K562 (cell line): Measurements from ENCODE around the gene SNX12. TPM values are rescaled to one million over a fixed set of nuclear protein-coding genes. Genes with fewer than 3 reads are reported as not detected.

Source experiments
- ATAC-seq: fragments of 200-7000 bp; cut with Tn5 transposase; 3 replicates; pipeline ENCODE4 v1.9.1; 2020; ENCODE audit warnings: moderate library complexity
- BruUV-seq: library from RNA; stranded (reverse); fragments of 400-500 nt; replicated peaks from 2 replicates; lab custom pipeline; 2021; lab: Mats Ljungman, UMichigan
- CTCF ChIA-PET: fragments of 300-600 bp; formaldehyde crosslinking; extraction: SDS; loops from one replicate; lab custom pipeline; 2021; ENCODE audit warnings: low intra/inter-chr PET ratio; lab: Yijun Ruan, JAX
- POLR2A ChIA-PET: fragments of 300-600, 350-650 bp; sonication (Branson Sonifier 250); formaldehyde crosslinking; extraction: SDS; loops from one replicate; lab custom pipeline; 2021; ENCODE audit warnings: antibody characterized with exemption, inconsistent platforms; lab: Yijun Ruan, JAX
- DNase-seq, 4 experiments: peaks; one replicate each; pipeline versions ENCODE4 v3.0.0 to v3.0.0-alpha.2; 2011 to 2018; ENCODE audit warnings: low spot score in 3 of 4, mixed read lengths in 3 of 4; ENCODE audit errors: extremely low read depth in 1 of 4
- FAIRE-seq: peaks from 2 replicates; lab custom pipeline; 2011; peaks lifted over from hg19 to GRCh38; lab: Jason Lieb, UNC
- H2AFZ ChIP-seq: 2 replicates; pipeline ENCODE4 v1.6.0; 2011; ENCODE audit warnings: low read depth, low read length, control low read depth, inconsistent platforms
- H3K27ac ChIP-seq: fragments of 200-600 bp; 3 replicates; pipeline ENCODE4 v1.8.0; 2011; ENCODE audit warnings: low read depth, mild to moderate bottlenecking, control low read depth, inconsistent platforms, low read length, moderate library complexity, mixed read lengths; ENCODE audit errors: extremely low read depth
- H3K27me3 ChIP-seq, 2 experiments: fragments of 300-600 bp in 1 of 2; 2 replicates in 1 of 2; 3 replicates in 1 of 2; pipeline versions ENCODE4 v1.6.0 to v1.8.0; 2011; ENCODE audit warnings: inconsistent platforms in 2 of 2, low read length in 2 of 2, mild to moderate bottlenecking in 1 of 2, mixed read lengths in 1 of 2, moderate library complexity in 1 of 2; ENCODE audit not compliant: control insufficient read depth in 2 of 2, insufficient read depth in 2 of 2
- H3K36me3 ChIP-seq: fragments of 300-600 bp; 3 replicates; pipeline ENCODE4 v1.8.0; 2011; ENCODE audit warnings: mild to moderate bottlenecking, low read length, inconsistent platforms; ENCODE audit not compliant: control insufficient read depth, insufficient read depth
- H3K4me1 ChIP-seq, 2 experiments: fragments of 200-600 bp in 1 of 2; replicated peaks in 1 of 2; 2 replicates in 1 of 2; 3 replicates in 1 of 2; pipeline versions ENCODE4 v1.5.1 to v1.8.0; 2011; ENCODE audit warnings: inconsistent platforms in 2 of 2, low read length in 2 of 2, mild to moderate bottlenecking in 1 of 2, mixed read lengths in 1 of 2, moderate library complexity in 1 of 2; ENCODE audit not compliant: control insufficient read depth in 2 of 2, insufficient read depth in 2 of 2
- H3K4me2 ChIP-seq: 2 replicates; pipeline ENCODE4 v1.6.1; 2011; ENCODE audit warnings: low read length, control low read depth, inconsistent platforms, mixed read lengths; ENCODE audit not compliant: insufficient read depth
- H3K4me3 ChIP-seq: fragments of 200-600 bp; sonication (generic), shearing (Covaris generic); 2 replicates; pipeline ENCODE4 v1.5.1; 2016; ENCODE audit warnings: control low read depth, inconsistent platforms
- H3K79me2 ChIP-seq: fragments of 200-600 bp; 3 replicates; pipeline ENCODE4 v1.8.0; 2011; ENCODE audit warnings: low read length, inconsistent platforms; ENCODE audit not compliant: control insufficient read depth, insufficient read depth
- H3K9ac ChIP-seq, 2 experiments: 2 replicates each; pipeline versions ENCODE4 v1.6.0 to v1.6.1; 2011; ENCODE audit warnings: low read depth in 2 of 2, low read length in 2 of 2, control low read depth in 1 of 2, inconsistent platforms in 1 of 2, mild to moderate bottlenecking in 1 of 2, mixed read lengths in 1 of 2; ENCODE audit not compliant: insufficient read depth in 1 of 2
- H3K9me1 ChIP-seq: one replicate; pipeline ENCODE4 v1.6.0; 2011; ENCODE audit warnings: inconsistent platforms, mild to moderate bottlenecking, low read length, moderate library complexity; ENCODE audit not compliant: control insufficient read depth, insufficient read depth
- H3K9me3 ChIP-seq: replicated peaks from 2 replicates; pipeline ENCODE4 v1.5.1; 2011; ENCODE audit warnings: low read depth, low read length, inconsistent platforms; ENCODE audit not compliant: control insufficient read depth, insufficient read depth
- H4K20me1 ChIP-seq: replicated peaks from 2 replicates; pipeline ENCODE4 v1.6.1; 2011; ENCODE audit warnings: low read length, inconsistent platforms, mixed read lengths; ENCODE audit not compliant: control insufficient read depth, insufficient read depth
- CAMTA2 ChIP-seq: fragments of 250-450 bp; sonication (Bioruptor Pico); conservative IDR thresholded peaks from 2 replicates; pipeline ENCODE4 v1.5.1; 2022
- FOXM1 ChIP-seq, 2 experiments: fragments of 450-650 bp in 1 of 2; sonication (generic) in 1 of 2; formaldehyde crosslinking in 1 of 2; IDR thresholded peaks; 2 replicates each; pipeline versions ENCODE4 v1.6.1 to v1.9.0; 2017 to 2022; ENCODE audit warnings: low read depth in 2 of 2, mild to moderate bottlenecking in 2 of 2, missing genetic modification reagents in 1 of 2, moderate library complexity in 1 of 2
- NRF1 ChIP-seq, 2 experiments: fragments of 450-650 bp; IDR thresholded peaks in 1 of 2; conservative IDR thresholded peaks in 1 of 2; 2 replicates each; pipeline ENCODE4 v1.6.1; 2014; ENCODE audit warnings: mild to moderate bottlenecking in 2 of 2
- SMARCE1 ChIP-seq: fragments of 450-650 bp; IDR thresholded peaks from 2 replicates; pipeline ENCODE4 v1.7.1; 2016; ENCODE audit warnings: mild to moderate bottlenecking
- SUPT5H ChIP-seq: fragments of 450-650 bp; IDR thresholded peaks from 2 replicates; pipeline ENCODE4 v1.6.1; 2016
- TAF15 ChIP-seq: fragments of 200-400 bp; formaldehyde crosslinking; IDR thresholded peaks from 2 replicates; pipeline ENCODE4 v1.6.1; 2017; ENCODE audit warnings: mild to moderate bottlenecking, low read depth, low read length, moderate library complexity
- TEAD1 ChIP-seq, 2 experiments: fragments of 450-650 bp in 1 of 2; sonication (generic) in 1 of 2; formaldehyde crosslinking; IDR thresholded peaks; 2 replicates each; pipeline versions ENCODE4 v1.4.0 to v1.8.0; 2020 to 2022; ENCODE audit warnings: mild to moderate bottlenecking in 2 of 2, missing genetic modification reagents in 1 of 2
- ZNF311 ChIP-seq: fragments of 250-450 bp; sonication (Bioruptor Pico); IDR thresholded peaks from 2 replicates; pipeline ENCODE4 v1.4.0; 2020; ENCODE audit warnings: mild to moderate bottlenecking, moderate library complexity
- ZNF347 ChIP-seq: fragments of 450-650 bp; formaldehyde crosslinking; IDR thresholded peaks from 2 replicates; pipeline ENCODE4 v1.4.0; 2020; ENCODE audit warnings: low read depth, mild to moderate bottlenecking, moderate library complexity
- ZNF586 ChIP-seq: fragments of 450-650 bp; formaldehyde crosslinking; conservative IDR thresholded peaks from 2 replicates; pipeline ENCODE4 v1.4.0; 2020; ENCODE audit warnings: mild to moderate bottlenecking, moderate library complexity
- WGBS: fragments of 100-300 bp; shearing (Covaris generic); methylation state at CpG from one replicate; pipeline ENCODE4 v1.1.6; 2016; ENCODE audit warnings: low coverage, mixed read lengths; ENCODE audit not compliant: insufficient coverage; ENCODE audit errors: missing lambda C conversion rate; 5-methylcytosine and 5-hydroxymethylcytosine counted together
- in situ Hi-C: fragments of 300-500 bp; cut with MboI; formaldehyde crosslinking; loops from 4 replicates; pipeline ENCODE4 v1.15.0; 2018; ENCODE audit warnings: inconsistent platforms, mixed read lengths
- intact Hi-C: fragments of 100-400 bp; cut with micrococcal nuclease; formaldehyde crosslinking; loops from 2 replicates; pipeline ENCODE4 v1.14.2; 2022
- polyA plus RNA-seq, 8 experiments: library from polyadenylated mRNA; depleted of rRNA in 4 of 8; stranded (reverse) in 5 of 8; unstranded in 3 of 8; fragments of >200 nt; fragmentation: Nextera tagmentation in 2 of 8; fragmentation: Illumina TruSeq in 1 of 8; extraction: Ambion mirVana in 2 of 8; extraction: Trizol in 1 of 8; gene quantifications; 2 replicates each; pipeline versions ENCODE4 v1.2.1 to v1.2.3, GENCODE V29; 2011 to 2014; ENCODE audit warnings: inconsistent platforms in 1 of 8, missing spikeins in 1 of 8
- total RNA-seq, 7 experiments: library from RNA; depleted of rRNA in 6 of 7; stranded (reverse); fragments of >200 nt in 6 of 7; fragmentation: Illumina TruSeq in 2 of 7; extraction: Trizol in 2 of 7; gene quantifications; 2 replicates each; pipeline versions ENCODE4 v1.2.1 to v1.2.3, GENCODE V29; 2011 to 2021; ENCODE audit warnings: low replicate concordance in 1 of 7
- TF ChIP-seq, protein P1 (sequence below): fragments of 450-650 bp; formaldehyde crosslinking; IDR thresholded peaks from 2 replicates; pipeline ENCODE4 v1.4.0; 2020; ENCODE audit warnings: mild to moderate bottlenecking, moderate library complexity
- TF ChIP-seq, protein P2 (sequence below): IDR thresholded peaks from 2 replicates; pipeline ENCODE4 v1.6.1; 2016; ENCODE audit warnings: missing genetic modification characterization, missing compliant biosample characterization

SNX12 gene
- total and polyA plus RNA-seq, 9 of the 15 experiments (the other 6 are each of a cell fraction or from before 2014, with no cell fraction given): 12.7 to 50.3 (median 37.1) TPM

GRCh38 chrX:71070531-71070930 lies 2.4 kb upstream of the SNX12 start:
- TF ChIP-seq TAF15: no peak
- TF ChIP-seq NRF1 (conservative IDR thresholded peaks at IDR 0.05 in 1 of 2, IDR thresholded peaks at IDR 0.05 in 1 of 2): no peak
- no peak for TF ChIP-seq ZNF347
- TF ChIP-seq SUPT5H: no peak
- TF ChIP-seq SMARCE1: no peak
- TF ChIP-seq, protein P1, sequence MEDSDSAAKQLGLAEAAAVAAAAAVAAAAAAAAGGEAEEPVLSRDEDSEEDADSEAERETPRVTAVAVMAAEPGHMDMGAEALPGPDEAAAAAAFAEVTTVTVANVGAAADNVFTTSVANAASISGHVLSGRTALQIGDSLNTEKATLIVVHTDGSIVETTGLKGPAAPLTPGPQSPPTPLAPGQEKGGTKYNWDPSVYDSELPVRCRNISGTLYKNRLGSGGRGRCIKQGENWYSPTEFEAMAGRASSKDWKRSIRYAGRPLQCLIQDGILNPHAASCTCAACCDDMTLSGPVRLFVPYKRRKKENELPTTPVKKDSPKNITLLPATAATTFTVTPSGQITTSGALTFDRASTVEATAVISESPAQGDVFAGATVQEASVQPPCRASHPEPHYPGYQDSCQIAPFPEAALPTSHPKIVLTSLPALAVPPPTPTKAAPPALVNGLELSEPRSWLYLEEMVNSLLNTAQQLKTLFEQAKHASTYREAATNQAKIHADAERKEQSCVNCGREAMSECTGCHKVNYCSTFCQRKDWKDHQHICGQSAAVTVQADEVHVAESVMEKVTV (CRISPR knock-in tag): no peak
- no peak for TF ChIP-seq CAMTA2
- TF ChIP-seq FOXM1 (IDR thresholded peaks at IDR 0.05; ENCODE audit: low read depth): no peak
- TF ChIP-seq FOXM1 (CRISPR knock-in tag; IDR thresholded peaks at IDR 0.05; ENCODE audit: low read depth): no peak
- TF ChIP-seq TEAD1 (CRISPR knock-in tag; IDR thresholded peaks at IDR 0.05): no peak
- no peak for TF ChIP-seq ZNF586
- TF ChIP-seq, protein P2, sequence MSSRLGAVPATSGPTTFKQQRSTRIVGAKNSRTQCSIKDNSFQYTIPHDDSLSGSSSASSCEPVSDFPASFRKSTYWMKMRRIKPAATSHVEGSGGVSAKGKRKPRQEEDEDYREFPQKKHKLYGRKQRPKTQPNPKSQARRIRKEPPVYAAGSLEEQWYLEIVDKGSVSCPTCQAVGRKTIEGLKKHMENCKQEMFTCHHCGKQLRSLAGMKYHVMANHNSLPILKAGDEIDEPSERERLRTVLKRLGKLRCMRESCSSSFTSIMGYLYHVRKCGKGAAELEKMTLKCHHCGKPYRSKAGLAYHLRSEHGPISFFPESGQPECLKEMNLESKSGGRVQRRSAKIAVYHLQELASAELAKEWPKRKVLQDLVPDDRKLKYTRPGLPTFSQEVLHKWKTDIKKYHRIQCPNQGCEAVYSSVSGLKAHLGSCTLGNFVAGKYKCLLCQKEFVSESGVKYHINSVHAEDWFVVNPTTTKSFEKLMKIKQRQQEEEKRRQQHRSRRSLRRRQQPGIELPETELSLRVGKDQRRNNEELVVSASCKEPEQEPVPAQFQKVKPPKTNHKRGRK: no peak
- no peak for TF ChIP-seq ZNF311 (CRISPR knock-in tag)
- H2AFZ ChIP-seq: peak overlapping the region; percentile 63; the same call in 1 of the 2 replicates
- no peaks in the 10 kb centered on the region for H3K9me1 ChIP-seq
- no peak overlapping the region for H3K4me3 ChIP-seq
- no peaks in the 10 kb centered on the region for H3K9me3 ChIP-seq
- no peak for FAIRE-seq
- intact Hi-C loops (no loop called here), in situ Hi-C loops (no loop called here)
- H3K27me3 ChIP-seq: no peaks in the 10 kb centered on the region
- peaks cover 5% of the 10 kb centered on the region; the same call in 2 of the 3 replicates for H3K36me3 ChIP-seq
- H3K4me1 ChIP-seq: peaks cover 0 to 11% of the 10 kb centered on the region in 2 experiments; a peak in 2 of 5 replicates
- peaks cover 20% of the 10 kb centered on the region for H3K79me2 ChIP-seq
- no peak overlapping the region for H3K27ac ChIP-seq
- BruUV-seq: no TSS peak
- WGBS: 5% methylated on average over 5 of the region's 5 CpGs
- no peak for DNase-seq
- no peak for ATAC-seq
- no peaks in the 10 kb centered on the region; the same call in 1 of the 2 replicates for H4K20me1 ChIP-seq
- POLR2A ChIA-PET: no interaction called here
- no peak overlapping the region for H3K9ac ChIP-seq
- CTCF ChIA-PET: interaction anchor here (0.6 kb wide), 1 partner anchor 29 kb away, joined by 3 read pairs; no protein-coding TSS in a partner anchor
- no peak overlapping the region; the same call in 1 of the 2 replicates for H3K4me2 ChIP-seq
